Adipose tissue (tissue), 3 donors: Measurements from ENCODE around the gene PDE4B. TPM values are rescaled to one million over a fixed set of nuclear protein-coding genes. Genes with fewer than 3 reads are reported as not detected.
"Not testable (repeated sequence)": the region's sequence is repeated elsewhere in the genome, so short reads cannot be mapped to it uniquely, and the experiment has no call there.

ENCODE experiments used
- H3K27ac ChIP-seq: one replicate; pipeline ENCODE4 v1.5.1; 2013; ENCODE audit warnings: low read depth, low read length
- WGBS, 3 donors: extraction: QIAGEN DNeasy Blood & Tissue Kit; methylation state at CpG; one replicate each; pipeline ENCODE4 v1.1.7; 2013; 5-methylcytosine and 5-hydroxymethylcytosine counted together
- polyA plus RNA-seq, 3 donors: library from polyadenylated mRNA; stranded (reverse); fragments of 200-250 nt; gene quantifications; one replicate each; pipeline ENCODE4 v1.2.3, GENCODE V29; 2013
- donor health status: healthy with polysubstance abuse.
- donor health status: Bipolar disorder and iron deficiency.
- donor health status: healthy.

The PDE4B gene
- polyA plus RNA-seq, 3 donors: 1.3 to 10.0 (median 9.4) TPM

DNA sequence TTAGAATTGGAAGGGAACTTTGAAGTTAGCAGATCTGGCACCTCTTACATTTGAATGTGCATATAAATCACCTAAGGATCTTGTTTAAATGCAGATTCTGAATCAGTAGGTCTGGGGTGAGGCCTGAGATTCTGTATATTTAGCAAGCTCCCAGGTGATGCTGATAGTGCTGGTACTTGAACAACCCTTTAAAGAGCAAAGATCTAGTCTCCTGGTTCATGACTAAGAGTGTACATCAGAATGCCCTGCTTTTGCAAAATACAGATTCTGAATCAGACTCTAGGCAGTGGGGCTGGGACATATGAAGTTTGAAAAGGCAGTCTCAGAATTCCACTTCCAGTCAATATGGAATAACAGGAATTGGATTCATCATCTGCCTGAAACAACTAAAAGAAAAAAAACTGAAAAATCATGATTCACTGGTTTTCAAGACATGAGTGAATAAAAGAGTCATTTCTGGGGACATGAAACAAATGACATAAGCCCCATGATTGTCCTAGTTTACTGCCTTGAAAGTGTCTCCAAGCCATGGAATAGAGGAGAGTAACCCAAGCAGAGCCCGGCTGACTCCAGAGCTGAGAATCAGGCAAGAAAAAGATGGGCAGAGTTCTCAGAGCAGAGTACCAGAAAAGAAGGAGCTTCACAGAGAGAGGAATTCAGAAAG lies 591.7 kb downstream of the PDE4B start:
- WGBS, 3 donors: 91 to 96% (median 93%) methylated on average over 1 of the region's 1 CpG
- no peak overlapping the region for H3K27ac ChIP-seq

DNA sequence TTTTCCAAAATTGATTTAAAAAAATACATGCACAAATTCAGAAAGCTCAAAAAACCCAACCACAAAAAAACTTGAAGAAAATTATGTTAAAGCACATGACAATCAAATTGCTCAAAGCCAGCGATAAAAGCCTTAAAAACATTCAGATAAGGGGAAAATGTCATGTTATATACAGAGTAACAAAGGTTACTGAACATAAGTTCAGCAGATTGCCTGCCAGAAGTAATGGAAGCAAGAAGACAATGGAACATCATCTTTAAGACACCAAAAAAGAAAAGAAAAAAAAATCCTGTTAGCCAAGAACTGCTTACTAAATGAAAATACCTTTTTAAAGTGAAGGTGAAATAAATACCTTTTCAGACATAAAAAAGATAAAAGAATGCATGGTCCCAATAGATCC lies 594.0 kb downstream of the PDE4B start:
- H3K27ac ChIP-seq: no peak overlapping the region
- 74 to 85% (median 78%) methylated on average over 1 of the region's 1 CpG for WGBS, 3 donors

DNA sequence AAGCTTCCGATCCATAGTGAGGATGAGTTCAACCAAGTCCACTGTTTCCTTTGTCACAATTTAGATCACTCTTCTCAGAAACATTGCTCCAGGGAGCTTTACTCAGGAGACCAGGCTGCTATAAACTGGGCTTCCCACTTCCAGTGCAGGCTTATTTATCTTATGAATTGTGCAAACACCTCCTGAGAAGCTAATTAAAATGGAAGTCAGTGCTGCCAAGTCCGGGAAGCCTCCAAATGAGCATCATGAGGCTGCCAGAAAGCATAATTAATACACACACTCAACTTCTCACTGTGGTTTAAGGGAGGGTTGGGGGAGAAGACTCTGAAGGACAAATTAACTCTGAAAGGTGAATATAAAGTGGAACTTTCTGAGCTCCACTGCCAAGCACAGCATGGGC lies 596.2 kb downstream of the PDE4B start:
- H3K27ac ChIP-seq: no peak overlapping the region
- 53 to 57% (median 55%) methylated on average over 2 of the region's 2 CpGs for WGBS, 3 donors

DNA sequence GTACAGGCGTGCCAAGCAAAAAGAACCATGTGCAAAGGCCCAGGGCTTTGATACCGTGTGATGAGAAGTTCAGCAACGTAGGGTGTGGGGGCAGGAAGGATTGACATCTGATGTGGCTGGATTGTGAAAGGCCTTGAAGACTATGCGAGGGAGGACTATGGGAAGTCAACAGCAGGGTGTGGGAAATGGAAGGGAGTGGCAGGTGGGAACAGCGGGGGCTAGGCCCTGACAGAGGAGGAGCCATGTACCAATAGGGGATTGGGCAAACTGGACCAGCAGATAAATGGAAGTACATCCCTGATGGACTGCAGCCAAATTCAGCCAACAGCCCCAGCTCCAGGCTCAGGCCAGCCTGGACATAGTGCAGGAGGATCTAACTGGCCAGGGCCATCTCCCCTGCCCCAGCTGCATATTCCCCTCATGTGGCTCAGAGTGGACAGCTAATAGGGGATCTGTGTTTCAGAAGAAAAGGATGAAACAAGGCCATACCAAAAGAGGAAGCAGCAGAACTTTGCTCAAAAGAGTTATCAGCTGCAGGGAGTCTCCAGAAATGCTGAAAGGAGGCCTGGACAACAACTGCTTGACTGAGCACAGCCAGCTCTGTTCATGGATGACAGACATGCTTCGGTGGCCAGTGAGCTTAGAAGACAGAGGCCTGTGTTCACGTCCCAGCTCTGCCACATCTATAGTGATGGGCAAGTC lies 601.0 kb downstream of the PDE4B start:
- WGBS, 3 donors: 66 to 87% (median 79%) methylated on average over 7 of the region's 7 CpGs

DNA sequence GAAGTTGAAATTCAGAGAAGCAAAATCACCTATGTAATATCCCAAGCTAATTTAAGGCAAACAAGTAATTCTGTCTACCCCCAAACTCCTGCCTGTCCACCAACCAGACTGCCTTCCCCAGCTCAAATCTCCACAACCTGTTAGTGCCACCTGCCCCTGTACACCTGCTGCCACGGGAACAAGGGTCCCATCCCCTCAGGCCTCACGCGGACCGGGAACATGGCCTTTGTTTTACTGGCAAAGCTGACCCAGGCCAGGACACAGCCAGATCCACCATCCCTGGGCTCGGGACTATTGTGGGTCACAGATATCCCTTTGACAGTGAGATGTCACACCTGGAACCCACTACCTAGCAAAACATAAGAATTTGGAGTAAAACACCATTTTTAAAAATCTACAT lies 601.9 kb downstream of the PDE4B start:
- 86 to 94% (median 90%) methylated on average over 5 of the region's 5 CpGs for WGBS, 3 donors

More for the DNA sequence above, 601.0 kb downstream of the PDE4B start:
- H3K27ac ChIP-seq: no peak overlapping the region

DNA sequence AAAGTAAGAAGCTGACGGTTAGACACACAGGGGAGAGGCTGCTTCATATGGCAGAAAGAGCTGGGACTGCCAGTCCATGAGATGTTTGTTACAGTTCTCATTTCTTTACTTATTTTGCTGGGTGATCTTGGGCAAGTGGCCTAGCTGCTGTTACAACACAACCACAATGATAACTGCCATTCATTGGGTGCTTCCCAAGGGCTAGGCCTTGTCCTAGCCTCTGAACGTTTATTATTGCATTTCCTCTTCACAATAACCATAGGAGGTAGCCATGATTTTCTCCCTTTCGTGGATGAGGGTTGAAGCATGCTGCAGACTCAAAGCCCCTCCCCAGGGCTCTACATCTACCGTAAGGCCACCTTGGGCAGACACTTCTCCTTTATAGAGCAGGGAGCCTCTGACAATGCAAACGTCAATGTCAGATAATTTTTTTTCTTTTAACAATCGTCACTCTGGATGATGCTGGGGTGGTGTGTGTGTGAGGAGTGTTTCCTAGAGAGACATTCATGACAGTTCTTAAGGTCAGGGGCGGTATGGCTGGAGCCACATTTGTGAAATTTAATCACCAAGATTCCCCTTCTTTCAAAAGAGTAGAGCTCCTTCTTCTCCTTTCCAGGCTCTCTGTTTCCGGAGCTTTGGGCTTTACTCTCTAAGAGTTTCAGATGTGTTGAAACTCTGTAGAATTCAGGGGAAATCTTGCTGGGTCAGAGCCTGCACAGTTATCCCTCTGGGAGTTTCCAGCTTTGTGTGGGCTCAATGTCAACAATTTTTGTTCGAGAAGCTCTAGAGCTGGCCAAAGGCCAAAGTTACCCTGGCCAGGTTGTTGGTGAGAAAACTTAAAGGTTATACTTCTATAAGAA lies 602.7 kb downstream of the PDE4B start:
- no peak overlapping the region for H3K27ac ChIP-seq
- WGBS, 3 donors: 37 to 64% (median 38%) methylated on average over 9 of the region's 9 CpGs

More for the DNA sequence above, 601.9 kb downstream of the PDE4B start:
- no peak overlapping the region for H3K27ac ChIP-seq

DNA sequence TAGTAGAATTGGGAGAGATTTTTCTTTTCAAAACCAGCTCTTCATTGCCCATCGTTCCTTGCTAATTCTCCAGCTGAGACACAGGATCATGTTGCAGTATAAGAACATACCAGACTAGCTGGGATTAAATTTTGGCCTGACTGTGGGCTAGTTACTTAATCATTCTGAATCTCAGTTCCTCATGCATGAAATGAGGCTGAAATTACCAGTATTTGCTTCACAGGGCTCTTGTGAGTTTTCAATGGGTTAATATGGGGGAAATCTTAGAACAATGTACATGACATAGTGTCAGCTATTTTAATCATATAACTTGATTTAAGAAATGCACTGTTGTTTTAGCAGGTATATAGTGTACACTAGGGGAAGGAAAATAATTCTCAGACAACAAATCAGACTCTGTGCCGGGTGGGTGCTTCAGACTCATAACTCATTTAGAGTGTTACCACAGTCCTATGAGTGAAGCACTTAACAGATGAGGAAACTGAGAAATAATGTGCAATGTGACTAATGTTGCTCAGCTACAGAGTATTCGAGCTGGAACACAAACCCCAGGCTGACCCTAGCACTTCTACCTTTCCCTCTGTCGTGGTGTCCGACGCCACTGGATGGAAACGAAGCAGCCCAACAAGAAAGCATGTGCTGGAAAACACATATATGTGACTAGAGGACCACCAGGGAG lies 603.7 kb downstream of the PDE4B start:
- 66 to 81% (median 81%) methylated on average over 7 of the region's 7 CpGs for WGBS, 3 donors
- no peak overlapping the region for H3K27ac ChIP-seq

DNA sequence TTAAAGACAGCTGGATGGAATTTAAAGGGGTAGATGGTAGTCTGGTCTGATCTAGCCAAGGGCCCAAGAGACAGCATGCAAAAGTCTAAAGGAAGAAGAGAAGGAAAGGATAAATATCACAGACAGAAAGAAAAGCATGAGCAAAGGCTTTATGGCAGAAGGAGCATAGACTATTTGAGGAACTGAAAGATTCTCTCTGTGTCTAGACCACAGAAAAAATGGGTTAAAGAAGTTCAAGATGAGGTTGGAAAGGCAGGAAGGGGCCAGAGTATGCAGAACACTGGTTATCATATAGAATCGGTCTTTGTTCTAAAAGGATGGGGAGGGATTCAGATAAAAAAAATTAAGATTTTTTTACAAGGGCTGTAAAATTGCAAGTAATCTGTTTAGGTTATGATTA lies 604.5 kb downstream of the PDE4B start:
- H3K27ac ChIP-seq: no peak overlapping the region
- WGBS, 3 donors: 61 to 85% (median 67%) methylated on average over 1 of the region's 1 CpG

DNA sequence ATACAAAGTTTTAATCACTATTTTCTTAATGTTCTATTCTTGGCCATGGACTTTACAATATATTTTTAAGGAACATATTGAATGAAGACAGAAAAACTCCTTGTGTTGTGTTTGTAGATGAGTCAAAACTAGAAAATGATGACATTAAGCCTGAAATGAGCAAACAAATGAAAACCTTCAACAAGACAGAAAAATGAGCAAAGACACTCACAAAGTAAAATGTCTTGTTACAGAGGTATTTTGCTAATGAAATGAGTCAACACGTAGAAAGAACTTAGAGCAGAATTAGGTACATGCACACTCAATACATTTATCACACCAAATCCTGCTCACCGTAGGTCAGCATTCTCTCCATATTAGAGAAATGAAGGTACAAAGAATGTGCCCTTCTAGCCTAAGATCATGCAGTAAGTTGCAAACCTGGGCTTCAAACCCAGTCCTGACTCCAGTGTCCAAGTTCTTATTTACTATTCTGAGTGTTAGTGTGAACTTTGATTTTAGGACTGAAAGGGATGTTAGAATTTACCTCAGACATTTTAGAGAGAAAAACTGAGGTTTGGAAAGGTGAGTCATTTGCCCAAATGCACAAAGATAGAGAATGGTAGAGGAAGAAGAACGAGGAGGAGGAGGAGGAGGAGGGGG lies 607.3 kb downstream of the PDE4B start:
- H3K27ac ChIP-seq: no peak overlapping the region
- 65 to 93% (median 73%) methylated on average over 3 of the region's 3 CpGs for WGBS, 3 donors

DNA sequence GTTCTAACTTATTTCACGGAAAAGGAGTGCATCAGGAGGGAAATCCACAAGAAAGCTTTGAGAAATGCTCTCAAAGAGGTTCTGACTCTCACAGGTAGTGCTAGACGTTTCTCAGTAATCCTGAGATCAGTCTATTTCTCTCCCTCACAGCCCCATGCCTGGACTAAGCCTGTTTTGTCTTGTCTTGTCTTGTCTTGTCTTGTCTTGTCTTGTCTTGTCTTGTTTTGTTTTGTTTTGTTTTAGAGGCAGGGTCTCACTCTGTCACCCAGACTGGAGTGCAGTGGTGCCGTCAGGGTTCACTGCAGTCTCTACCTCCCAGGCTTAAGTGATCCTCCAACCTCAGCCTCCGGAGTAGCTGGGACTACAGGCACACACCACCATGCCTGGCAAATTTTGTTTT lies 608.0 kb downstream of the PDE4B start:
- WGBS, 3 donors: 76 to 98% (median 92%) methylated on average over 4 of the region's 4 CpGs
- H3K27ac ChIP-seq: no peak overlapping the region

DNA sequence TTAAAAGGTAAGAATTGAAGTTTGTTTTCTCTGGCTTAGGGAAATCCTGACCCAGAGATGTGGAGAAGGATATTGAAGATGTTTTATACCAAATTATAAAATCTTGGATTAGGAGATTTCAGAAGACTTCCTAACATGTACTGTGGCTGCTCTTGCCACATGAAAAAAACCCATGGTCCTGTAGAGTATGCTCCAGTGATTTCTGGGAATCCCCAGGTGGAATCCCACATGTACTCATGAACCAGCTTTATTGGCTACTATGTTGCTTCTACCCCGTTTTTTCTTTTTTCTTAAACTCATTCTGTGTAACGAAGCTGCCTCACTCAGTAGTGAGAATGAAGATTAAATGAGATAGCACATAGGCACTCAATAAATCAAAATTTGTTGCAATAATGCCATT lies 608.5 kb downstream of the PDE4B start:
- H3K27ac ChIP-seq: no peak overlapping the region
- 55 to 87% (median 84%) methylated on average over 2 of the region's 2 CpGs for WGBS, 3 donors

DNA sequence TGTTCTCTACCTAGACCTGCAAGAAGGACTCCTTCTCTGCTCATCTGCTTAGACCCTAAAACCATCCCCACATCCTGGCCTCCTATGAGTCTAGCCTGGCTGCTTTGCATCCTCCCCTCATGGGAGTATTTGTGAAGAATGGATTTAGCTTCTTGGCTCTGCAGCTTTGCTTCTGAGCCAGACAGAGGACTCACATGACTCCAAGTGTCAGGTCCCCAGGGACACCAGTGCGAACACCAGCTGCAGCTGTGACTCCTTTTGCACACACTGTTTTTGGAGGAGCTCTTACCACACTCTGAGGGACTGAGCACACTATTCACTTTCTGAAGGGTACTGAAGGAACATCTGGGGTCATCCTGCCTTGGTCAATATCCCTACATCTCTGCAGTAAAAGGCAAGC lies 609.5 kb downstream of the PDE4B start:
- 32 to 58% (median 42%) methylated on average over 1 of the region's 1 CpG for whole genome bisulfite sequencing, 3 donors
- H3K27ac ChIP-seq: no peak overlapping the region

DNA sequence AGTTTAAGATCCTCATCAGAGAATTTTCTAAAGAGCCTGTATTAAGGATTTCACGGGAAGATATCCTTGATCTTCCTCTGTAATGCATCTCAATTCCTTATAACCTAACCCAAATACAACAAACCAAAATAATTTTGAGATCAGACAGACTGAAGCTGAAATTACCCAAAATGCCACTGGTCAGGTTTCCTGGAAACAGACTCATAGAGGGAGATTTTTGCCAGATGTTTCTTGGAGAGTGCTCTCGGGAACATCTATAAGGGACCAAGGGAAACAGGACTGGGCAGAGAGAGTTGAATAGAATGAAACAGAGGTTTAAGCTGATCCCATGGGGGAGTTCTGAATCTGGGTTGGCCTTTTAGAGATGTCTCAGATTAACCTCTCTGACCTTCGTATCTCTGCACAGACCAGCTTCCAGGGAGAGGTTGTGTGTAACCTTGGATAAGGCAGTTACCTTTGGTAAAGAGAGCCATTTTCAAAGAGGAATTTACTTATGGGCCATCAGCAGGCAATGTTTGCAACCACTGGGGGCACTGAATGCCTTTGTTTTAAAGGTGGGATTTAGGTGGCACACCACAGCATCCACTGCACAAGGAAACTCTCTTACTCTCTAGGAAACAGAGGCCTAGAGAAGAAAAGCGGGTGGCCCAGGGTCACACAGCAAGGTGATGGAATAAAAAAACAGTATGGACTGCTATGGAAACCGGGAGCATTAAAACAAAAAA lies 610.5 kb downstream of the PDE4B start:
- no peak overlapping the region for H3K27ac ChIP-seq
- 77 to 85% (median 83%) methylated on average over 5 of the region's 5 CpGs for WGBS, 3 donors

DNA sequence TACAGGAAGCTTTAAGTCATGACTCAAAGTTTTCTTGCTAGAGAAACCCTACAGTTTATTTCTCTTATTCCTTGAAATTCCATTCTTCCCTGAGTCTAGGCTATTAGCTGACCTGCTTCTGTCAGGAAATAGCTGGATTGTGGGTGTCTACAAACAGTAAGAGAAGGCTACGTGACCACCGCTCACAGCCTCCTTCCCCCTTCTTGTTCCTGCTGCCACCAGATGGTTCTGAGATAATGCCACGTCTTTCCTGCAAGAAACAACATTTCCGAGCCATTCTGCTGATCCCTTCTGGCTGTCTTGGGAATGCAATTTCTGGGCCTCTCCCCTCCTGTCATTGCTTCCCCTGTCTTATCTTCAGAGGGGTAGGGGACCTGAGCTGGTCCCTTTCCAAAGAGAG lies 612.4 kb downstream of the PDE4B start:
- no peak overlapping the region for H3K27ac ChIP-seq
- WGBS, 3 donors: 62 to 87% (median 73%) methylated on average over 4 of the region's 4 CpGs

DNA sequence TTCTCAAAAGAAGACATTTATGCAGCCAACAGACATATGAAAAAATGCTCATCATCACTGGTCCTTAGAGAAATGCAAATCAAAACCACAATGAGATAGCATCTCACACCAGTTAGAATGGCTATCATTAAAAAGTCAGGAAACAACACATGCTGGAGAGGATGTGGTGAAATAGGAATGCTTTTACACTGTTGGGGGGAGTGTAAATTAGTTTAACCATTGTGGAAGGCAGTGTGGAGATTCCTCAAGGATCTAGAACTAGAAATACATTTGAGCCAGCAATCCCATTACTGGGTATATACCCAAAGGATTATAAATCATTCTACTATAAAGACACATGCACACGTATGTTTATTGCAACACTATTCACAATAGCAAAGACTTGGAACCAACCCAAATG lies 618.8 kb downstream of the PDE4B start:
- 52 to 73% (median 64%) methylated on average over 1 of the region's 1 CpG for WGBS, 3 donors
- not testable (repeated sequence) for H3K27ac ChIP-seq

DNA sequence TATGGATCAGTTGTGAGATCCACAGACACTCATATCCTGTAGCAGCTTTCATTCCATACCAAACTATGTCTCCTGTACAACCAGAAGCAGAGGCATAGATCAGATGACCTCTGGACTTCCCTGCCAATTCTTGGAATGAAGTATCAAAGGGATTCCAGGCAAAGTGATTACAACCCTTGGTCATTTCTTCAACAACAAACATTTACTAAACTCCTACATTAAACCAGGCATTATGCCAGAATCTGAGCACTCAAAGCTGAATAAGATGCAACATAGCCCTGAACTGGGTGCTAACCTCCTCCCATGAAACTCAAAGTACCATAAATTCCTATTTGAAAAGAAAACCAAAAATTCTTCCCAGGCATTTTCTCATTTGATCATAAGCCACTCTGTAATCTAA lies 620.0 kb downstream of the PDE4B start:
- H3K27ac ChIP-seq: no peak overlapping the region

DNA sequence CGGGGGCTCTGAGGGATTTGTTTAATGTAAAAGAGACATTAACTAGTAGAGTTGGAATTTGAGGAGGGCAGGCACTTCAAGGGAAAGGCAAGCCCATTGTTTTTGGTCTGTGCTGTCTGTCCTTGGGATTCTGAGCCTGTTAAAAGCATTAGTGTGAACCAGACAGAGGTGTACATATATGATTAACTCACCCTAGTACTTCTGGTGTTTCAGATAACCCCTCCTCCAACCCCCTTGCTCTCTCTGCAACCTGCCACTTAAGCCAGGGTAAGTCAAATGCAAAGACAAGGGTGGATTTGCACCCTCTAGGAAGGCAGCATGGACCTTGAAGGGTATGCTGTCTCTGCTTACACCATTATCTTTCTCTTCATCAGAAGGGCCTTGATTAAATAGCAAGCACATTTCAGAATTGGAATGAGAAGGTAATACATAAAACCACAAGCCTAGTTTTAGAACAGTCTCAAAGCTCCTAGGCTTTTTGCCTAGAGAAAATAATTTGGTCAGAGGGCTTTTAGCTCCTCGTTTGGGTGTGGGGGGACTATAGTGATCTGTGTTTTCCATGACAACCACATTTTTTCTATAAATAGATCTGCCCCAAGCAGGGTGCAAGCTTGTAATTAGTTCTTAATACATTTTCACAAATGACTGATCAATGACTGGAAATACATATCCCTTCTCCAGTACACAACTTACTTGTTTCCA lies 620.6 kb downstream of the PDE4B start:
- H3K27ac ChIP-seq: no peak overlapping the region
- WGBS, 3 donors: 39 to 70% (median 65%) methylated on average over 2 of the region's 2 CpGs
